Brain microvascular endothelial cell (primary cell): ENCODE data around the gene PCDHB11.
A peak's percentile ranks its signal among the peaks of the same experiment; 100 is the strongest.
"Not testable (repeated sequence)": the region's sequence is repeated elsewhere in the genome, so short reads cannot be mapped to it uniquely, and the experiment has no call there.

Source experiments
- DNase-seq: peaks from one replicate; pipeline ENCODE4 v3.0.0-alpha.2; 2020
- H3K27ac ChIP-seq: fragments of 250-450 bp; sonication (Bioruptor Pico); 2 replicates; pipeline ENCODE4 v1.5.1; 2020; ENCODE audit warnings: mild to moderate bottlenecking, moderate library complexity
- H3K27me3 ChIP-seq: fragments of 250-450 bp; sonication (Bioruptor Pico); replicated peaks from 2 replicates; pipeline ENCODE4 v1.5.1; 2020; ENCODE audit warnings: mild to moderate bottlenecking
- H3K36me3 ChIP-seq: fragments of 250-450 bp; sonication (Bioruptor Pico); replicated peaks from 2 replicates; pipeline ENCODE4 v1.5.1; 2020; ENCODE audit warnings: mild to moderate bottlenecking
- H3K4me3 ChIP-seq: 2 replicates; pipeline ENCODE4 v1.5.1; 2011; ENCODE audit warnings: low read depth, mild to moderate bottlenecking, control low read depth, low read length, moderate library complexity
- CTCF ChIP-seq: IDR thresholded peaks from 2 replicates; pipeline ENCODE4 v1.5.1; 2011; ENCODE audit warnings: low read depth, mild to moderate bottlenecking, moderate library complexity, low read length, control low read depth, inconsistent platforms; ENCODE audit errors: missing control alignments
- in situ Hi-C: cut with HindIII; loops from 2 replicates; pipeline ENCODE4 v1.10.0; 2017; ENCODE audit warnings: low sequenced_read_pairs, low pct_ligation_motif_present

PCDHB11 gene

GRCh38 chr5:141223112-141223783, 23.8 kb downstream of the PCDHB11 start, which contains the start of gene PCDHB14:
TSS of gene PCDHB14 (plus strand) at chr5:141223343. CDS start at chr5:141223506, 163 bp downstream.
- no peak for DNase-seq
- Histone ChIP-seq H3K4me3 (no peak within 1 kb of the TSS), H3K36me3 (no peaks in the 10 kb centered on the region), H3K27me3 (no peaks in the 10 kb centered on the region), H3K27ac (no peak within 1 kb of the TSS)
- in situ Hi-C loops = no loop called here
- TF ChIP-seq CTCF = no peak

DNA sequence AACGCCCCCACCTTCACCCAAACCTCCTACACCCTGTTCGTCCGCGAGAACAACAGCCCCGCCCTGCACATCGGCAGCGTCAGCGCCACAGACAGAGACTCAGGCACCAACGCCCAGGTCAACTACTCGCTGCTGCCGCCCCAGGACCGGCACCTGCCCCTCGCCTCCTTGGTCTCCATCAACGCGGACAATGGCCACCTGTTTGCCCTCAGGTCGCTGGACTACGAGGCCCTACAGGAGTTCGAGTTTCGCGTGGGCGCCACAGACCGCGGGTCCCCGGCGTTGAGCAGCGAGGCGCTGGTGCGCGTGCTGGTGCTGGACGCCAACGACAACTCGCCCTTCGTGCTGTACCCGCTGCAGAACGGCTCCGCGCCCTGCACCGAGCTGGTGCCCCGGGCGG, 25.4 kb downstream of the PCDHB11 start:
- DNase-seq, H3K4me3 ChIP-seq, H3K27me3 ChIP-seq, H3K36me3 ChIP-seq, in situ Hi-C loops, H3K27ac ChIP-seq: not testable (repeated sequence)

DNA sequence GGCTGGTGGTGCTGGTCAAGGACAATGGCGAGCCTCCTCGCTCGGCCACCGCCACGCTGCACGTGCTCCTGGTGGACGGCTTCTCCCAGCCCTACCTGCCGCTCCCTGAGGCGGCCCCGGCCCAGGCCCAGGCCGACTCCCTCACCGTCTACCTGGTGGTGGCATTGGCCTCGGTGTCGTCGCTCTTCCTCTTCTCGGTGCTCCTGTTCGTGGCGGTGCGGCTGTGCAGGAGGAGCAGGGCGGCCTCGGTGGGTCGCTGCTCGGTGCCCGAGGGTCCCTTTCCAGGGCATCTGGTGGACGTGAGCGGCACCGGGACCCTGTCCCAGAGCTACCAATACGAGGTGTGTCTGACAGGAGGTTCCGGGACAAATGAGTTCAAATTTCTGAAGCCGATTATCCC, 26.0 kb downstream of the PCDHB11 start:
- DNase-seq, H3K36me3 ChIP-seq, H3K27me3 ChIP-seq, H3K4me3 ChIP-seq, H3K27ac ChIP-seq, in situ Hi-C loops: not testable (repeated sequence)

DNA sequence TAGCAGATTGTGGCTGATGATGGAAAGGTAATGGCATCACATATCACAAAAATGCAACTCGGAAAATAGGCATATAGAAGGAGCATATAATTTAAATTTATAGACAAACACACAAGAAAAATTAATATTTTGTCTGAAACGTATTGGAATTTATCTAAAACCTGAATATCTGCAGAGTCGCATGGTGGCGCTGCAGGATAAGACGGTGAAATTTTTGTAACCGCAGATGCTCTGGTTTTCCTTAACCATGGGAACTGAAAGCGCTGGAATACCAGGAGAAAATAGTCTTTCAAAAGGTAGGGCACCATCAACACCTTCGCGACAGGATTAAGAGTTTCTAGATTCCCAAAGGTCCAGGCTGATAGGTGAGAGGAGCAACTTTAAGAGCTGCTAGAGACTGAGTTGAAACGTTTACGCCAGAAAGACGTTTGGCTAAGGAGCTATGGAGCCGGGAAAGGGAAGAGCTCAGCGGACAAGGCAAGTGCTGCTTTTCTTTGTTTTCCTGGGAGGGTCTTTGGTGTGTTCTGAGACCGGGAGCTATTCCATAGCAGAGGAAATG, 34.8 kb downstream of the PCDHB11 start:
- TF ChIP-seq CTCF = peak; percentile 19
- Histone ChIP-seq H3K27me3 (no peaks in the 10 kb centered on the region), H3K4me3 (no peak overlapping the region), H3K27ac (no peak overlapping the region), H3K36me3 (no peaks in the 10 kb centered on the region)
- in situ Hi-C loops = no loop called here
- no peak for DNase-seq

GRCh38 chr5:141235922-141236321, 36.5 kb downstream of the PCDHB11 start:
- H3K4me3 ChIP-seq, H3K27me3 ChIP-seq, H3K36me3 ChIP-seq, H3K27ac ChIP-seq, in situ Hi-C loops, DNase-seq: not testable (repeated sequence)

DNA sequence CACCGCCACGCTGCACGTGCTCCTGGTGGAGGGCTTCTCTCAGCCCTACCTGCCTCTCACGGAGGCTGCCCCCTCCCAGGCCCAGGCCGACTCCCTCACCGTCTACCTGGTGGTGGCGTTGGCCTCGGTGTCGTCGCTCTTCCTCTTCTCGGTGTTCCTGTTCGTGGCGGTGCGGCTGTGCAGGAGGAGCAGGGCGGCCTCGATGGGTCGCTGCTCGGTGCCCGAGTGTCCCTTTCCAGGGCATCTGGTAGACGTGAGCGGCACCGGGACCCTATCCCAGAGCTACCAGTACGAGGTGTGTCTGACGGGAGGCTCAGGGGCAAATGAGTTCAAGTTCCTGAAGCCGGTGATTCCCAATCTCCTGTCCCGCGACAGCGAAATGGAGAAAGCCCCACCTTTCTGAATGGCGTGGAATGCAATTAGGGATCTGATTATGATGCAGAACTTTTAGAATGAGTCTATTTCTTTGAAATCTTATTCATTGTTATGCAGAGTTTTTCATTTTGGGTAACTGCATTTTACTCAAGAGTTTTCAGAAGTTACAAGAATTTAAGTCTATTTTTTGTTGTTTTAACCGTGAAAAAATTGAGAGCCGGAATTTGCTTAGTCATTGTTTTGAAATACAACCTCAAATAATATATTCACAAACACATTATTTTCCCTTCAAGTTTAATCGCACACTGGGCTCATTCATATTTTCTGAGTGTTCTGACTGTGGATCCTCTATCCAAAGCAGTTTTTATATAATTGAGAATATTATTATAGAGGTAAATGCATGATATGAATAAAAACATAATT, 37.3 kb downstream of the PCDHB11 start:
- no peak overlapping the region for H3K27ac ChIP-seq
- H3K36me3 ChIP-seq = no peaks in the 10 kb centered on the region
- TF ChIP-seq CTCF = no peak
- H3K27me3 ChIP-seq = no peaks in the 10 kb centered on the region
- DNase-seq = no peak
- H3K4me3 ChIP-seq = no peak overlapping the region
- in situ Hi-C loops = no loop called here

GRCh38 chr5:141241496-141241895, 42.1 kb downstream of the PCDHB11 start:
- in situ Hi-C loops = no loop called here
- no peaks in the 10 kb centered on the region for H3K27me3 ChIP-seq
- no peak for DNase-seq
- no peak overlapping the region for H3K27ac ChIP-seq
- no peak for TF ChIP-seq CTCF
- H3K4me3 ChIP-seq = no peak overlapping the region
- H3K36me3 ChIP-seq = no peaks in the 10 kb centered on the region
